HG03135 (cell line): ENCODE measurements around the gene SRGAP2C.
A peak's percentile ranks its signal among the peaks of the same experiment; 100 is the strongest.
"Not testable (repeated sequence)": the region's sequence is repeated elsewhere in the genome, so short reads cannot be mapped to it uniquely, and the experiment has no call there.

Experiments used
- ATAC-seq: cut with Tn5 transposase; IDR thresholded peaks from one replicate; pipeline ENCODE4 v1.9.1; 2021; ENCODE audit warnings: mild to moderate bottlenecking, moderate library complexity; ENCODE audit not compliant: unreplicated experiment

SRGAP2C gene

GRCh38 chr1:121185140-121185708 lies 449 bp downstream of the SRGAP2C start:
- peak; percentile 1 for ATAC-seq

GRCh38 chr1:121186191-121186590 lies 1.4 kb downstream of the SRGAP2C start:
- not testable (repeated sequence) for ATAC-seq

- not testable (repeated sequence) for ATAC-seq
These were observed 3.1 kb downstream of the SRGAP2C start for GRCh38 chr1:121187914-121188313.

- not testable (repeated sequence) for ATAC-seq
These were observed 7.7 kb downstream of the SRGAP2C start for GRCh38 chr1:121192512-121192911.

GRCh38 chr1:121197095-121197882 lies 12.5 kb downstream of the SRGAP2C start:
- ATAC-seq: not testable (repeated sequence)

- ATAC-seq: not testable (repeated sequence)
These were observed 15.0 kb downstream of the SRGAP2C start for GRCh38 chr1:121199763-121200162.

GRCh38 chr1:121200232-121200631 lies 15.5 kb downstream of the SRGAP2C start:
- ATAC-seq: not testable (repeated sequence)

GRCh38 chr1:121200985-121201981 lies 16.5 kb downstream of the SRGAP2C start:
- not testable (repeated sequence) for ATAC-seq

- not testable (repeated sequence) for ATAC-seq
These were observed 18.2 kb downstream of the SRGAP2C start for GRCh38 chr1:121202986-121203385.

- ATAC-seq: not testable (repeated sequence)
These were observed 21.3 kb downstream of the SRGAP2C start for GRCh38 chr1:121205786-121206711.

GRCh38 chr1:121207328-121207727 lies 22.6 kb downstream of the SRGAP2C start:
- ATAC-seq: not testable (repeated sequence)

GRCh38 chr1:121208375-121208774 lies 23.6 kb downstream of the SRGAP2C start:
- not testable (repeated sequence) for ATAC-seq

GRCh38 chr1:121210778-121211177 lies 26.0 kb downstream of the SRGAP2C start:
- not testable (repeated sequence) for ATAC-seq

- not testable (repeated sequence) for ATAC-seq
These were observed 28.7 kb downstream of the SRGAP2C start for GRCh38 chr1:121213491-121213890.

GRCh38 chr1:121214544-121215156 lies 29.9 kb downstream of the SRGAP2C start:
- not testable (repeated sequence) for ATAC-seq

- not testable (repeated sequence) for ATAC-seq
These were observed 31.1 kb downstream of the SRGAP2C start for GRCh38 chr1:121215699-121216417.

- not testable (repeated sequence) for ATAC-seq
These were observed 31.9 kb downstream of the SRGAP2C start for GRCh38 chr1:121216676-121217075.

- ATAC-seq: peak; percentile 55
These were observed 37.0 kb downstream of the SRGAP2C start for GRCh38 chr1:121221770-121222169.

GRCh38 chr1:121224714-121225113 lies 39.9 kb downstream of the SRGAP2C start:
- ATAC-seq: peak; percentile 99
